A549 (cell line): ENCODE results near the gene VIPR2. TPM values are rescaled to one million over a fixed set of nuclear protein-coding genes. Genes with fewer than 3 reads are reported as not detected.

Experiments used
- ATAC-seq, 2 experiments: fragments of 200-7000 bp in 1 of 2; fragments of >200 bp in 1 of 2; cut with Nextera tagmentation in 1 of 2; cut with Tn5 transposase in 1 of 2; 3 replicates each; pipeline versions ENCODE4 v1.8.0 to v1.9.1; 2018 to 2020; ENCODE audit warnings: mild to moderate bottlenecking in 1 of 2, moderate library complexity in 1 of 2
- CTCF ChIA-PET: fragments of 300-600 bp; sonication (Branson Sonifier 250); formaldehyde crosslinking; extraction: SDS; loops from one replicate; lab custom pipeline; 2021; ENCODE audit warnings: antibody characterized with exemption, inconsistent platforms; lab: Yijun Ruan, JAX
- POLR2A ChIA-PET: fragments of 350-600 bp; formaldehyde crosslinking; extraction: SDS; loops from one replicate; lab custom pipeline; 2021; ENCODE audit warnings: antibody characterized with exemption, inconsistent platforms; lab: Yijun Ruan, JAX
- DNase-seq, 2 experiments: peaks; one replicate each; pipeline versions ENCODE4 v3.0.0 to v3.0.0-alpha.2; 2011 to 2016; ENCODE audit warnings: low read depth in 1 of 2, low spot score in 1 of 2
- FAIRE-seq: peaks from 2 replicates; lab custom pipeline; 2011; peaks lifted over from hg19 to GRCh38; lab: Jason Lieb, UNC
- H3K27ac ChIP-seq, 2 experiments: fragments of >200 bp; sonication (Bioruptor Twin); formaldehyde crosslinking; 3 replicates each; pipeline ENCODE4 v1.5.1; 2016 to 2017
- H3K4me1 ChIP-seq: fragments of >200 bp; sonication (Bioruptor Twin); formaldehyde crosslinking; 3 replicates; pipeline ENCODE4 v1.6.1; 2016
- H3K4me2 ChIP-seq: fragments of >200 bp; sonication (Bioruptor Twin); formaldehyde crosslinking; 3 replicates; pipeline ENCODE4 v1.6.1; 2016
- H3K4me3 ChIP-seq: fragments of >200 bp; sonication (Bioruptor Twin); formaldehyde crosslinking; 3 replicates; pipeline ENCODE4 v1.5.1; 2016
- H3K9me3 ChIP-seq: fragments of >200 bp; sonication (Bioruptor Twin); formaldehyde crosslinking; 3 replicates; pipeline ENCODE4 v1.6.1; 2016
- CBX2 ChIP-seq: fragments of 200-600 bp; sonication (generic); IDR thresholded peaks from 2 replicates; pipeline ENCODE4 v1.6.1; 2016; ENCODE audit warnings: low read depth, mild to moderate bottlenecking, borderline replicate concordance
- CBX8 ChIP-seq: fragments of 200-600 bp; sonication (generic); IDR thresholded peaks from 2 replicates; pipeline ENCODE4 v1.6.1; 2016
- CHD2 ChIP-seq: fragments of 150-350 bp; IDR thresholded peaks from 2 replicates; pipeline ENCODE4 v1.6.1; 2014; ENCODE audit warnings: low read length; ENCODE audit not compliant: partially characterized antibody
- CHD4 ChIP-seq: fragments of 200-600 bp; sonication (generic); IDR thresholded peaks from 2 replicates; pipeline ENCODE4 v1.6.1; 2016; ENCODE audit warnings: antibody characterized with exemption, mild to moderate bottlenecking, borderline replicate concordance
- ESRRA ChIP-seq: fragments of 150-350 bp; IDR thresholded peaks from 2 replicates; pipeline ENCODE4 v1.6.1; 2014; ENCODE audit warnings: mild to moderate bottlenecking, low read length, borderline replicate concordance
- FOSL2 ChIP-seq, 2 experiments: fragments of 450-650 bp in 1 of 2; fragments of >200 bp in 1 of 2; sonication (Bioruptor Twin) in 1 of 2; formaldehyde crosslinking; IDR thresholded peaks; 2 replicates each; pipeline versions ENCODE4 v1.5.0 to v1.6.1; 2016 to 2020; ENCODE audit warnings: mild to moderate bottlenecking in 1 of 2, moderate library complexity in 1 of 2
- HOXA7 ChIP-seq: fragments of 250-450 bp; sonication (Bioruptor Pico); IDR thresholded peaks from 2 replicates; pipeline ENCODE4 v1.5.0; 2020; ENCODE audit warnings: mild to moderate bottlenecking, moderate library complexity
- HOXB13 ChIP-seq: fragments of 250-450 bp; sonication (Bioruptor Pico); IDR thresholded peaks from 2 replicates; pipeline ENCODE4 v1.5.0; 2020; ENCODE audit warnings: low read depth, mild to moderate bottlenecking, moderate library complexity
- JUN ChIP-seq, 2 experiments: fragments of >200 bp; sonication (Bioruptor Twin); formaldehyde crosslinking; IDR thresholded peaks; 2 replicates in 1 of 2; 3 replicates in 1 of 2; pipeline ENCODE4 v1.6.1; 2016 to 2017
- KDM5A ChIP-seq: fragments of 200-600 bp; sonication (generic); IDR thresholded peaks from 2 replicates; pipeline ENCODE4 v1.6.1; 2016; ENCODE audit warnings: antibody characterized with exemption, mild to moderate bottlenecking
- MAZ ChIP-seq: fragments of 150-350 bp; IDR thresholded peaks from 2 replicates; pipeline ENCODE4 v1.6.1; 2014; ENCODE audit warnings: antibody characterized with exemption, low read depth, low read length, borderline replicate concordance
- RARB ChIP-seq: fragments of 250-450 bp; sonication (Bioruptor Pico); IDR thresholded peaks from 2 replicates; pipeline ENCODE4 v1.8.0; 2021; ENCODE audit warnings: mild to moderate bottlenecking, moderate library complexity
- RNF2 ChIP-seq: fragments of 200-600 bp; sonication (generic); IDR thresholded peaks from 2 replicates; pipeline ENCODE4 v1.6.1; 2016; ENCODE audit warnings: low read depth, mild to moderate bottlenecking, antibody characterized with exemption, moderate library complexity, borderline replicate concordance
- TP53 ChIP-seq: fragments of 250-450 bp; sonication (Bioruptor Pico); IDR thresholded peaks from 2 replicates; pipeline ENCODE4 v1.5.0; 2021; ENCODE audit warnings: mild to moderate bottlenecking, moderate library complexity
- ZSCAN20 ChIP-seq: fragments of 250-450 bp; sonication (Bioruptor Pico); IDR thresholded peaks from 2 replicates; pipeline ENCODE4 v1.8.0; 2022; ENCODE audit warnings: mild to moderate bottlenecking, moderate library complexity
- WGBS: methylation state at CpG from one replicate; pipeline ENCODE4 v1.1.6; 2017; ENCODE audit errors: missing lambda C conversion rate; 5-methylcytosine and 5-hydroxymethylcytosine counted together
- polyA plus RNA-seq, 4 experiments: library from polyadenylated mRNA; depleted of rRNA in 3 of 4; stranded (reverse); fragments of >200 nt; fragmentation: RNase III in 1 of 4; extraction: RNeasy Plus Mini Kit Qiagen cat#74134 plus additional on column Dnase treatment in 1 of 4; gene quantifications; 2 replicates in 3 of 4; 3 replicates in 1 of 4; pipeline ENCODE4 v1.2.3, GENCODE V29; 2011 to 2017
- TF ChIP-seq, protein P1 (sequence below): IDR thresholded peaks from 2 replicates; pipeline ENCODE4 v1.6.1; 2012
- TF ChIP-seq, protein P2 (sequence below): fragments of 150-350 bp; IDR thresholded peaks from 2 replicates; pipeline ENCODE4 v1.6.1; 2014; ENCODE audit warnings: low read depth, mild to moderate bottlenecking, low read length
- TF ChIP-seq, protein P3 (sequence below): fragments of >200 bp; sonication (Bioruptor Twin); formaldehyde crosslinking; IDR thresholded peaks from 3 replicates; pipeline ENCODE4 v1.6.1; 2016

VIPR2 gene
- polyA plus RNA-seq, 2 of the 4 experiments (the other 2 are of a cell fraction): not detected

DNA sequence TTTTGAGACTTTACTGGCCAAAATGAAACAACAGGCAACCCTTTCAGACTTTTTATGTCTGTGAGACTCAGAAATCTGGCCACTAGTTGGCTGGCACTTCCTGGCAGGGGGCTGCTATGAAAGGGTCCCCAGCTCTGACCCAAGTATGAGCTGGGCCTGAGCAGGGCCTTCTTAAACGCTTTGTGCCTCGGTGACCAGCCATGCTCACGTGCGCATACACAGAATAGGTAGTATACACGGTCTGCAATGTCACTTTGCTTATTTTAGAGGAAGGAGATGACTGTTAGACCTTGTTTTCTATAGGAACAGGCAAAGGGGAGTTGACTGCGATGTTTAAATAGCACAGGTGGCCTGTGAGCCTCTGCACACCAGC, 129.6 kb downstream of the VIPR2 start:
- no peaks in the 10 kb centered on the region for H3K9me3 ChIP-seq
- H3K4me3 ChIP-seq: no peak overlapping the region
- ChIA-PET POLR2A (no interaction called here), CTCF (interaction anchor here (0.6 kb wide), 1 partner anchor 39 kb away, joined by 3 read pairs; no protein-coding TSS in a partner anchor)
- H3K4me1 ChIP-seq: peaks cover 59% of the 10 kb centered on the region
- FAIRE-seq: no peak
- H3K4me2 ChIP-seq: peak overlapping the region; percentile 77
- H3K27ac ChIP-seq: peak overlapping the region; percentile 94 to 97
- TF ChIP-seq CBX8 (no peak), HOXA7 (CRISPR knock-in tag) (0 out of 2 replicates have a peak, but pooled peaks have one; percentile 57), HOXB13 (peak; percentile 85; the same call in 1 of the 2 replicates)
- TF ChIP-seq, protein P1, sequence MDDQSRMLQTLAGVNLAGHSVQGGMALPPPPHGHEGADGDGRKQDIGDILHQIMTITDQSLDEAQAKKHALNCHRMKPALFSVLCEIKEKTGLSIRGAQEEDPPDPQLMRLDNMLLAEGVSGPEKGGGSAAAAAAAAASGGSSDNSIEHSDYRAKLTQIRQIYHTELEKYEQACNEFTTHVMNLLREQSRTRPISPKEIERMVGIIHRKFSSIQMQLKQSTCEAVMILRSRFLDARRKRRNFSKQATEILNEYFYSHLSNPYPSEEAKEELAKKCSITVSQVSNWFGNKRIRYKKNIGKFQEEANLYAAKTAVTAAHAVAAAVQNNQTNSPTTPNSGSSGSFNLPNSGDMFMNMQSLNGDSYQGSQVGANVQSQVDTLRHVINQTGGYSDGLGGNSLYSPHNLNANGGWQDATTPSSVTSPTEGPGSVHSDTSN: no peak
- 67% methylated on average over 6 of the region's 6 CpGs for WGBS
- no peak for DNase-seq
- ATAC-seq: no peak

DNA sequence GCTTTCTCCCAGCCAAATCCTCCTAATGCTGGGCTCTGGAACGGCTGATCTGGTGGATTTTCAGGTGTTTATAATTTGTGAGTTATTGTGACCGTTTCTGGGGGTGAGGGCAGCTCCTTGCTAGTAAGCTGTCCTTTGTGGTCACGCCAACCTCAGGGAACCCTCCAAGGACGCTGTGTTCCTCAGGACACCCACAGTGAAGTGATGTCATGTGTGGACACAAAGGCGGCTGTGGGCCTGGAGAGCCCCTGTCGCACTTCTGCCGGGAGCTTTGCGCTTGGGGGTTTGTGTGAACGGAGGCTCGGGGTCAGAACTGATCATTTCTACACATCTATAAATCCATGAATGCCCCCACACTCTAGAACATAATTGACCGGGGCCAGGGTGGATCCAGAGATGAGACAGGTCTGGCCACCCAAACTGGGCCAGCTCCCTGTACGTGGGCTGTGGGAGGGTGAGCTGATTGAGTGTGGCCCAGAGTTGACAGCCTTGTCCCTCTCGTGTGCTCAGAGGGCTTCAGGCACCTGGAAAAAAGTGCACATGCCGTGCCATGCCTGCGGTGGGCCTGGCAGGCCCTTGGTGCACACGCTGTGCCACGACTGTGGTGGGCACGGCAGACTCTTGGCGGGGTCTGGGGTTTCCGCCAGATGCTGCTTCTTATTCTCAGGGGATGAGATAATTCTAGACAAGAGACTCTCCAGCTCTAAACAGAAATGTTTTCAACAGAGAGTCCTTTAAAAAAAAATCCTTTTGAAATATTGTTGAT, 130.2 kb downstream of the VIPR2 start:
- CTCF ChIA-PET: interaction anchor here (0.6 to 1.4 kb wide), 2 partner anchors 14 to 40 kb away, joined by 3 read pairs; no protein-coding TSS in a partner anchor
- H3K4me1 ChIP-seq: peaks cover 59% of the 10 kb centered on the region
- TF ChIP-seq CHD2 (no peak), CHD4 (no peak), FOSL2 (IDR thresholded peaks at IDR 0.05) (no peak), FOSL2 (CRISPR knock-in tag; IDR thresholded peaks at IDR 0.05) (no peak), RARB (CRISPR knock-in tag) (no peak)
- no peak for DNase-seq
- no peak overlapping the region for H3K4me3 ChIP-seq
- POLR2A ChIA-PET: no interaction called here
- no peak for ATAC-seq
- no peak for FAIRE-seq
- peak overlapping the region; percentile 94 to 97 for H3K27ac ChIP-seq
- H3K9me3 ChIP-seq: no peaks in the 10 kb centered on the region
- WGBS: 91% methylated on average over 19 of the region's 20 CpGs
- peak overlapping the region; percentile 77 for H3K4me2 ChIP-seq

DNA sequence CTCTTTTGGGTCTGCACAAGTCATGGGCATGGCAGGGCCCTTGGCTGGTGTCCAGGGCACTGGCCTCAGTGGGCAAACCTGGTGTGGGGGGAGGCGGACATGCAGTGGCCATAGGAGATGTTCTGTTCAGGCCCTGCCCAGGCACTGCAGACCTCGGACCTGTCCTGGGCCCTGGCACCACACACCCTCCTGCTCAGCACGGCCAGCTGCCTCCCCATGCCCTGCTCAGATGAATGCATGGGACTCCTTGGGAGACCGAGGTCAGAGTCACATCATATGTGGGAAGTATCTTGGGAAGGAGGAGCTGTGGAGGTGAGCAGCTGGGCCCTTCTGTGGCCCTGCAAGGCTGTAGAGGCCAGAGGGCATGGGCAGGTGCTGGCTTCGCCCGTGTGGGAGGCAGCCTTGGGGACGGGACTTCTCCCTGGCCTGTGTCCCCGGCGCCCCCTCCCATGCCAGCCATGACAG, 130.8 kb downstream of the VIPR2 start:
- no peak for FAIRE-seq
- Histone ChIP-seq H3K4me2 (no peak overlapping the region; the same call in 1 of the 3 replicates), H3K4me1 (peaks cover 57% of the 10 kb centered on the region), H3K27ac (peak overlapping the region; percentile 94 to 97), H3K9me3 (no peaks in the 10 kb centered on the region), H3K4me3 (no peak overlapping the region)
- 96% methylated on average over 7 of the region's 9 CpGs for WGBS
- TF ChIP-seq JUN (IDR thresholded peaks at IDR 0.05) (no peak), CBX2 (no peak), TP53 (CRISPR knock-in tag) (no peak), ZSCAN20 (no peak), KDM5A (no peak), RNF2 (no peak)
- TF ChIP-seq, protein P1: no peak
- POLR2A ChIA-PET: no interaction called here
- DNase-seq: no peak
- ATAC-seq: no peak
- CTCF ChIA-PET: interaction anchor here (1.4 kb wide), 1 partner anchor 14 kb away, joined by 3 read pairs; no protein-coding TSS in a partner anchor

DNA sequence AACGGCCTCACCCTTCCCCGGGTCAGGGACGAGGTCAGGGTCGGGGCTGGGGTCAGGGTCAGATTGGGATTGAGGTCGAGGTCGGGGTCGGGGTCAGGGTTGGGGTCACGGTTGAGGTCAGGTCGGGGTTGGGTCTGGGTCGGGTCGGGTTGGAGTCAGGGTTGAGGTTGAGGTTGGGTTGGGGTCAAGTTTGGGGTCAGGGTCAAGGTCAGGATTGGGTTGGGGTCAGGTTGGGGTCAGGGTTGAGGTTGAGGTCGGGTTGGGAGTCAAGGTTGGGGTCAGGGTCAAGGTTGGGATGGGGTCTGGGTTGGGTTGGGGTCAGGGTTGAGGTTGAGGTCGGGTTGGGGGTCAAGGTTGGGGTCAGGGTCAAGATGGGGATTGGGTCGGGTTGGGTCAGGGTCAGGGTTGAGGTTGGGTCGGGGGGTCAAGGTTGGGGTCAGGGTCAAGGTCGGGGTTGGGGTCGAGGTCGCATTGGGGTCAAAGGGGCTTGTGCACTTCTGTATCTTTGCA, 131.4 kb downstream of the VIPR2 start:
- H3K4me3 ChIP-seq: no peak overlapping the region
- DNase-seq: no peak
- no peak for FAIRE-seq
- H3K27ac ChIP-seq: peak overlapping the region; percentile 94 to 97
- H3K9me3 ChIP-seq: no peaks in the 10 kb centered on the region
- CTCF ChIA-PET: interaction anchor here (1.4 kb wide), 1 partner anchor 13 kb away, joined by 3 read pairs; no protein-coding TSS in a partner anchor
- TF ChIP-seq ESRRA (peak; percentile 97), RARB (CRISPR knock-in tag) (peak; percentile 44; the same call in 1 of the 2 replicates), MAZ (no peak), CBX8 (no peak), HOXA7 (CRISPR knock-in tag) (no peak)
- TF ChIP-seq, protein P2, sequence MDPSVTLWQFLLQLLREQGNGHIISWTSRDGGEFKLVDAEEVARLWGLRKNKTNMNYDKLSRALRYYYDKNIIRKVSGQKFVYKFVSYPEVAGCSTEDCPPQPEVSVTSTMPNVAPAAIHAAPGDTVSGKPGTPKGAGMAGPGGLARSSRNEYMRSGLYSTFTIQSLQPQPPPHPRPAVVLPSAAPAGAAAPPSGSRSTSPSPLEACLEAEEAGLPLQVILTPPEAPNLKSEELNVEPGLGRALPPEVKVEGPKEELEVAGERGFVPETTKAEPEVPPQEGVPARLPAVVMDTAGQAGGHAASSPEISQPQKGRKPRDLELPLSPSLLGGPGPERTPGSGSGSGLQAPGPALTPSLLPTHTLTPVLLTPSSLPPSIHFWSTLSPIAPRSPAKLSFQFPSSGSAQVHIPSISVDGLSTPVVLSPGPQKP: no peak
- TF ChIP-seq, protein P3, sequence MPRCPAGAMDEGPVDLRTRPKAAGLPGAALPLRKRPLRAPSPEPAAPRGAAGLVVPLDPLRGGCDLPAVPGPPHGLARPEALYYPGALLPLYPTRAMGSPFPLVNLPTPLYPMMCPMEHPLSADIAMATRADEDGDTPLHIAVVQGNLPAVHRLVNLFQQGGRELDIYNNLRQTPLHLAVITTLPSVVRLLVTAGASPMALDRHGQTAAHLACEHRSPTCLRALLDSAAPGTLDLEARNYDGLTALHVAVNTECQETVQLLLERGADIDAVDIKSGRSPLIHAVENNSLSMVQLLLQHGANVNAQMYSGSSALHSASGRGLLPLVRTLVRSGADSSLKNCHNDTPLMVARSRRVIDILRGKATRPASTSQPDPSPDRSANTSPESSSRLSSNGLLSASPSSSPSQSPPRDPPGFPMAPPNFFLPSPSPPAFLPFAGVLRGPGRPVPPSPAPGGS: no peak
- H3K4me2 ChIP-seq: peak overlapping the region; percentile 68
- 31% methylated on average over 6 of the region's 18 CpGs for WGBS
- no peak for ATAC-seq
- POLR2A ChIA-PET: no interaction called here
- H3K4me1 ChIP-seq: peaks cover 56% of the 10 kb centered on the region
